Pancreas (tissue), 10 donors: ENCODE data around the gene ATP9B. TPM values are rescaled to one million over a fixed set of nuclear protein-coding genes. Genes with fewer than 3 reads are reported as not detected.

ENCODE experiments used
- ATAC-seq, 4 donors: fragments of 200-7000 bp; cut with Tn5 transposase; one replicate each; pipeline versions ENCODE4 v1.8.0 to v1.9.1; 2020; ENCODE audit warnings: mild to moderate bottlenecking in 4 of 4, moderate library complexity in 4 of 4
- DNase-seq, 6 donors: peaks; one replicate each; pipeline ENCODE4 v3.0.0-alpha.2; 2020
- FAIRE-seq: peaks from 2 replicates; lab custom pipeline; 2012; peaks lifted over from hg19 to GRCh38; lab: Jason Lieb, UNC
- H3K27ac ChIP-seq, 4 donors: fragments of 200-600 bp; sonication (generic); 1 replicate in 3 of 4; 2 replicates in 1 of 4; pipeline versions ENCODE4 v1.5.0 to v1.8.0; 2020
- H3K27me3 ChIP-seq, 4 donors: fragments of 200-600 bp; one replicate each; pipeline ENCODE4 v1.8.0; 2021
- H3K36me3 ChIP-seq, 3 donors: fragments of 200-600 bp; sonication (generic) in 1 of 3; one replicate each; pipeline versions ENCODE4 v1.5.0 to v1.8.0; 2020 to 2021
- H3K4me1 ChIP-seq, 3 donors: fragments of 200-600 bp; one replicate each; pipeline ENCODE4 v1.8.0; 2021
- H3K4me3 ChIP-seq, 4 donors: fragments of 200-600 bp; sonication (generic) in 2 of 4; one replicate each; pipeline versions ENCODE4 v1.5.0 to v1.8.0; 2020 to 2021
- H3K9me3 ChIP-seq, 4 donors: fragments of 200-600 bp; one replicate each; pipeline ENCODE4 v1.8.0; 2021
- WGBS, 2 donors: extraction: QIAGEN DNeasy Blood & Tissue Kit; methylation state at CpG; one replicate each; pipeline ENCODE4 v1.1.7; 2013; 5-methylcytosine and 5-hydroxymethylcytosine counted together
- intact Hi-C, 3 donors: fragments of 100-400 bp; cut with DNase I; formaldehyde crosslinking; loops; one replicate each; pipeline versions ENCODE4 v1.11.1 to v1.14.2; 2022
- polyA plus RNA-seq, 2 donors: library from polyadenylated mRNA; stranded (reverse); fragments of 200-250 nt; gene quantifications; one replicate each; pipeline ENCODE4 v1.2.3, GENCODE V29; 2013
- total RNA-seq, 6 donors: library from RNA; stranded (reverse); fragmentation: NEBNext Ultra II Directional in 4 of 6; extraction: Animal tissue kit (Norgen Biotek cat#: 25700) in 4 of 6; gene quantifications; one replicate each; pipeline versions ENCODE4 v1.2.1 to v1.2.4, GENCODE V29; 2021 to 2023
- TF ChIP-seq, protein P1 (sequence below), 4 donors: fragments of 200-600 bp; sonication (generic) in 3 of 4; IDR thresholded peaks; one replicate each; pipeline versions ENCODE4 v1.5.0 to v1.8.0; 2021; ENCODE audit warnings: antibody characterized with exemption in 4 of 4
- donor health status: healthy with polysubstance abuse.
- donor health status: DM: no; HTN: no; CAD: no; lungs with moderate emphysema.
- donor health status: DM: no; HTN: no; CAD: no.
- donor health status: control.
- donor health status: control.
- donor health status: Bipolar disorder and iron deficiency.
- donor health status: DM: yes; HTN: yes; CAD: no.
- donor health status: DM: no; HTN: no; CAD: no.
- donor health status: DM: no; HTN: no; CAD: no.
- donor health status: DM: yes; HTN: yes; CAD: no.

Gene ATP9B
- total and polyA plus RNA-seq, 8 donors = 10.2 to 19.0 (median 15.5) TPM

DNA sequence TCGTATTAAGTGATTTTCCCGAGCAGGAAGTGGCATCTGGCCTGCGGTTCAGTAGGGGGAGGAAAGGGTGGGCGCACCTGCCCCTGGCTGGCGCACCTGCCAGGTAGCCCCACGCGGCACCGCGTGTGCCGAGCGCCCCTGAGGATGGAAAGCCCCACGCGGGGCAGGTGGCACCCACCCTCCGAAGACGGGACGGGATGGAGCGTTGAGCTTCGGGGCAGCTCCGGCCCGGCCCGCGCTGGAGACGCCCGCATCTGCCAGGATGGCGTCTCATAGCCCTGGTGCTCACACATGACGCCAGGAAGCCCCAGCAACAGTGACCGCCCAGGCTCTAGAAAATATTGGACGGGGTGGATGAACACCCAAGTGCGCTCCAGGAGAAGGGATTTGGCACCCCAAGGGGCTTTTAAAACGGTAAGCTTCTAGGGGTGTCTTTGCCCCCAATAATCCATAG, 324.0 kb downstream of the ATP9B start:
- Histone ChIP-seq H3K4me3 (peak overlapping the region in 2 of 4 donors; percentile 55 to 57), H3K4me1 (peaks cover 0 to 14% (median 10%) of the 10 kb centered on the region in 3 donors), H3K27ac (peak overlapping the region in 3 of 4 donors; percentile 58 to 87 (median 83)), H3K9me3 (no peaks in the 10 kb centered on the region), H3K27me3 (peaks cover 0 to 24% (median 3%) of the 10 kb centered on the region in 4 donors), H3K36me3 (no peaks in the 10 kb centered on the region)
- intact Hi-C loops = no loop called here
- TF ChIP-seq, protein P1, sequence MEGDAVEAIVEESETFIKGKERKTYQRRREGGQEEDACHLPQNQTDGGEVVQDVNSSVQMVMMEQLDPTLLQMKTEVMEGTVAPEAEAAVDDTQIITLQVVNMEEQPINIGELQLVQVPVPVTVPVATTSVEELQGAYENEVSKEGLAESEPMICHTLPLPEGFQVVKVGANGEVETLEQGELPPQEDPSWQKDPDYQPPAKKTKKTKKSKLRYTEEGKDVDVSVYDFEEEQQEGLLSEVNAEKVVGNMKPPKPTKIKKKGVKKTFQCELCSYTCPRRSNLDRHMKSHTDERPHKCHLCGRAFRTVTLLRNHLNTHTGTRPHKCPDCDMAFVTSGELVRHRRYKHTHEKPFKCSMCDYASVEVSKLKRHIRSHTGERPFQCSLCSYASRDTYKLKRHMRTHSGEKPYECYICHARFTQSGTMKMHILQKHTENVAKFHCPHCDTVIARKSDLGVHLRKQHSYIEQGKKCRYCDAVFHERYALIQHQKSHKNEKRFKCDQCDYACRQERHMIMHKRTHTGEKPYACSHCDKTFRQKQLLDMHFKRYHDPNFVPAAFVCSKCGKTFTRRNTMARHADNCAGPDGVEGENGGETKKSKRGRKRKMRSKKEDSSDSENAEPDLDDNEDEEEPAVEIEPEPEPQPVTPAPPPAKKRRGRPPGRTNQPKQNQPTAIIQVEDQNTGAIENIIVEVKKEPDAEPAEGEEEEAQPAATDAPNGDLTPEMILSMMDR (IDR thresholded peaks at IDR 0.05) = no peak
- DNase-seq (peak in 1 of 6 donors; percentile 69), ATAC-seq (peak in 1 of 4 donors; percentile 9), FAIRE-seq (no peak)
- 6 to 10% methylated on average over 30 of the region's 30 CpGs for WGBS, 2 donors

DNA sequence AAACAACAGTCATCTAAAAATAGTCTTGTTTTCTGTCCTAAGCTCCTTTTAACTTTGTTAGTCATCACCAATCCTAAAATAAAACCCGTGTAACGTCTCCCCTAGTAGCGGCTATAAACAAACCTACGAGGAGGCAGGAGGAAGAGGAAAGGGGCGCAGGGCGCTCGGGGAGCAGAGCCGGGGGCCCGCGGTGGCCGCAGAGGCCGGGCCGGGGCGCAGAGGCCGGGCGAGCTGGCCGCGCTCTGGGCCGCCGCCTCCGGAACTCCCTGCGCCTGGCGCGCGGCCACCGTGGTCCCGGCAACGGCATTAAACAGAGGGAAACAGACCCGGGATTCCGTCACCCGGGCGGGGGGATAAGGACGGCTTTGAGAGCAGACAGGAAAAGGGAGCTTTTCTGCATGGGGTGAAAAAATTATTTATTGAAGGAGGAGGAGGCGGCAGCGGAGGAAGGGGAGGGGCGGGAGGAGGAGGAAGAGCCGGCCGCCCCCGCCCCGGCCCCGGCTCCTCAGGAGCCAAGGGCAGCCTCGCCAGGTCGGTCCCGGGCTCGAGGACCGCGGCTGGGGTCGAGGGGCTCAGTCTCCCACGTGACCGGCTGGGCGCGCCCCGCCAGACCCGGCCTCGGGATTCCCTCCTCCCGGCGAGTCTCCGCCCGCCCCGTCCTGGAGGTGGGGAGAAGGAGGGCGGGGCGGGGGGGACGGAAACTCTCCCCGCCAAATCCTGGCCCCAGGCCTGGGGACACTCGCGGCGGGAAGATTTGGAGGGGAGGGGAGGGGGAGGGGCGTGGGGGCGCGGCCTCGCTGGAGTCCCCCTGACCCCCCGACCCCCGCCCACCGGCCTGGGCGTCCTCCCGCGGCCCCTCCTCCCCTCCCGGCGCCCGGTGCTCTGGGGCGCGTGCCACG, 324.7 kb downstream of the ATP9B start:
- intact Hi-C loops = no loop called here
- FAIRE-seq (no peak), DNase-seq (peak; percentile 87 to 96 (median 94)), ATAC-seq (peak; percentile 79 to 90 (median 88))
- 1% methylated on average over 46 to 77 of the region's 83 CpGs for WGBS, 2 donors
- Histone ChIP-seq H3K27me3 (peaks cover 0 to 20% (median 3%) of the 10 kb centered on the region in 4 donors), H3K4me1 (peaks cover 0 to 14% (median 10%) of the 10 kb centered on the region in 3 donors), H3K4me3 (peak overlapping the region; percentile 31 to 57 (median 45)), H3K36me3 (no peaks in the 10 kb centered on the region), H3K9me3 (no peaks in the 10 kb centered on the region), H3K27ac (peak overlapping the region; percentile 26 to 87 (median 70))
- TF ChIP-seq, protein P1 (IDR thresholded peaks at IDR 0.05) = no peak

DNA sequence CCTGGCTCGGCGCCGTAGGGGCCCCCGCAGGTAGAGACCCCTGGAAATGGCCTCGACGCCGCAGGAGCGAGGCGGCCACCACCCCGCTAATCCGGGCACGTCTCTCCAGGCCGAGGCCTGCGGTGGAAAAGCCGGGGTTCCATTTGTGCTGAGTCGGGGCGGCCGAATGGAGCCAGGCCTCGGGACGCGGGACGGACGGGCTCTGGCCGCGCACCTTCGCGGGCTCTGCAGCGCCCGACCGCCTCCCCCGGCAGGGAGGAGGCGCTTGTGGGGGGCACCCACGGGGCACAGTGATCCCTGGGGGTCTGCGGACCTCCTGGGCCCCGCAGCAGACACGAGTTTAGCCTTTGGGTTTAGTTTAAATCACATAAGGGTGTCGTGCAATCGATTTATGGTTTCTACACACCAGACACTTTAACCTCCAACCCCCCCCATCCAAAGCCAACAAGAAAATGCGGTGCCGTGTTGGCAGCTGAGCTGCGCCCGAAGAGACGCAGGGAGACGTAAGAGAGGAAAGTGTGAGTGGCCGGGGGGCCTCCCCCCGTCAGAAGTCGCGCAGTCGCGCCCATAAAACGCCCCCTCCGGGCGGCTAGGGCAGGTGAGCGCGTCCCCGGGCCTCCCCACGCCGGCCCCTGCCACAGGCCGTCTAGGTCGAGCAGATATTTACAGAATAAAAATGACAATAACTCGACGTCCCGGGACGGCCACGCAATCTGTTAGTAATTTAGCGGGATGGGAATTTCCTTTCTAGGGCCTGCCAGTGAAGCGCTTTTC, 325.5 kb downstream of the ATP9B start:
- intact Hi-C loops = no loop called here
- Histone ChIP-seq H3K36me3 (no peaks in the 10 kb centered on the region), H3K4me1 (peaks cover 0 to 14% (median 10%) of the 10 kb centered on the region in 3 donors), H3K27ac (peak overlapping the region; percentile 26 to 87 (median 70)), H3K4me3 (peak overlapping the region; percentile 31 to 57 (median 45)), H3K9me3 (no peaks in the 10 kb centered on the region), H3K27me3 (peaks cover 0 to 14% (median 3%) of the 10 kb centered on the region in 4 donors)
- DNase-seq (peak in 2 of 6 donors; percentile 57 to 65), FAIRE-seq (no peak), ATAC-seq (peak; percentile 26 to 45 (median 31))
- WGBS, 2 donors = 2 to 3% methylated on average over 53 to 67 of the region's 67 CpGs
- TF ChIP-seq, protein P1 (IDR thresholded peaks at IDR 0.05) = no peak

DNA sequence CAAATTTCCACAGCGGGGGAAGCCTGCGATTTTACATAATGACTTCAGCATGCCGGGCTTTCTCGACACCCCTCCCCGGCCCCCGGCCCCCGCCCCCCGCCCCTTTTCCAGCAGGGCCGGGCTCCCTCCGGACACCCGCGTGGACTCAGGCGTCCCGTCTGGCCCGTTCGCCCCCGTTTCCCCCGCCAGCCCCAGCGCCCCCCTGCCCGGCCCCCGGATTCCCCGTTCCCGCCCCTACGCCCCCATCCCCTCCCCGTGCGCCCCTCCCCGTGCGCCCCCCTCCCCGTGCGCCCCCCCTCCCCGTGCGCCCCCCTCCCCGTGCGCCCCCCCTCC, 326.1 kb downstream of the ATP9B start:
- ATAC-seq (no peak), FAIRE-seq (no peak), DNase-seq (no peak)
- WGBS, 2 donors = 1 to 7% methylated on average over 12 to 24 of the region's 34 CpGs
- no peaks in the 10 kb centered on the region for H3K36me3 ChIP-seq
- intact Hi-C loops = no loop called here
- H3K4me1 ChIP-seq = peaks cover 0 to 14% (median 10%) of the 10 kb centered on the region in 3 donors
- no peaks in the 10 kb centered on the region for H3K9me3 ChIP-seq
- H3K27me3 ChIP-seq = peaks cover 0 to 13% (median 2%) of the 10 kb centered on the region in 4 donors
- TF ChIP-seq, protein P1 (IDR thresholded peaks at IDR 0.05) = no peak
- peak overlapping the region in 2 of 4 donors; percentile 55 to 57 for H3K4me3 ChIP-seq
- H3K27ac ChIP-seq = peak overlapping the region in 2 of 4 donors; percentile 83 to 87
